ENCODE measurements around the gene CBY3. TPM values are rescaled to one million over a fixed set of nuclear protein-coding genes. Genes with fewer than 3 reads are reported as not detected.
"Not testable (repeated sequence)": the region's sequence is repeated elsewhere in the genome, so short reads cannot be mapped to it uniquely, and the experiment has no call there.

Gene CBY3
- 1 to 10 TPM in 2 of 4 donors, under 1 TPM in 1, not detected in 1; 0.81 to 2.1 (median 1.1) TPM for polyA plus RNA-seq (ENCODE audit: insufficient read length in 4 of 4)

DNA sequence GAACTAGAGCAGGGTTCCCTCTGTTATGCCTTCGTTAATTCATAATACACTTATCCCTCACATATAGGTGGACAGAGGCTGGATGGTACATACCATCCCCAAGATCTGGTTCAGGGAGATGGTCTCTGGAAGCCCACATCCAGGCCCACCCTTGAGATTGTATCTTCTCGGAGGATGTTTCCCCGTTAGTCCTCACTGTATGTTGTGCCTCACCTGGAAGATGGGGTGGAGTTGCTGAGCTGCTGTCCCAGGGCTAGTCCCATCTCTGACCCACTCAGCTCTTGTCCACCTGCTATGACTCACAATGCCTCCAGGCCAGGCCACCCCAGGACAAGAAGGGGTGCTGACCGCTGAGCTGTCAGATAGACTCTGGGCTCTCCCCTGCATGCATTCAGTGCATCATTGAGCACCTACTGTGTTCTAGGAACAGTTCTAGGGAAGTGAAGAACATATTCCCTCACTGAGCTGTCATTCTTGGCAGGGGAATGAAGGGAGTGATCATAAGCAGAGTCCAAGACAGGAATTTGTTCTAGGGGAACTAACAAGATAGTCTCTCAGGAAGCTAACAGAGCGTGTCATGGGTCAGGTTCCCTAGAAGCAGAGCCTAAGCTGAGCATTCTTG lies at the start of gene CBY3:
Gene CBY3 (minus strand): TSS at position 255 of the 622 bp plus-strand sequence. CDS start 116 bp downstream, at position 139.
- DNase-seq (ENCODE audit: low read depth in 4 of 4, low spot score in 2 of 4), result peak in 1 of 4 donors; percentile 21

DNA sequence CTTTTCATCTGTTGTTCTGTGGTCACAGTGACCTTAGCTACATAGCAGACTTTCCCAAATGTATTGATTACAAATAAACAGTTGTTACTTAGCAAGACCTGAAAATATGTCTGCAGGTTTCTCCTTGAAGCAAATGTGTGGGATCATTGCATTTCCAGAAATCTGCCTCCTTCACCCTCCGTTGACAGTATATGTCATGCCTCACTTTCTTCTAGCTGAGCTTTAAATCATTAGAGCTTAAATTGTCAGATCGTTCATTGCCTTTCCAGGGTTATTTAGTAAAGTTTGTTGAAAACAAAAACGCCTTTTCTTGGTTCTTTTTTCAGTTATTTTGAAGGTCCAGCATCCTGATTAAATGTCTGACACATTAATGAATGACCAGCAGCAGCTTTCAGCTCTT lies 49.5 kb upstream of the CBY3 start:
- no peak for DNase-seq (ENCODE audit: low read depth in 4 of 4, low spot score in 2 of 4)

DNA sequence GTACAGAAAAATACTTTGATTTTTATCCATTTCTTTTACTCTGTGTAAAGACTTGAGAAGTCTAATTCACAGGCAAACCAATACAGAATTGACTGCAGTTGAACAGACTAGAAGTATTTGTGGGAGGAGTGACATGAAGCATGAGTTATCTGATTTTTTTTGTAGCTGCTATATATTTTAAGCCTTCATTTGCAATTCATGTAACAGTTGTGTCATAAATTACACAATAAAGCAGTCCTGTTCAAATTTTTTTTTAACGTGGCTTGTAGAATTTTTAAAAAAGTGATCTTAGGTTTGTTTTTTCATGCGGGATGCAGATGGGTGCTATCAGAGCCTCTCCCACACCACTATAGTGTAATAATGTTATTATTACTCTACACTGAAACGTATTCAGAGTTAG lies 48.9 kb upstream of the CBY3 start:
- DNase-seq (ENCODE audit: low read depth in 4 of 4, low spot score in 2 of 4), result no peak

DNA sequence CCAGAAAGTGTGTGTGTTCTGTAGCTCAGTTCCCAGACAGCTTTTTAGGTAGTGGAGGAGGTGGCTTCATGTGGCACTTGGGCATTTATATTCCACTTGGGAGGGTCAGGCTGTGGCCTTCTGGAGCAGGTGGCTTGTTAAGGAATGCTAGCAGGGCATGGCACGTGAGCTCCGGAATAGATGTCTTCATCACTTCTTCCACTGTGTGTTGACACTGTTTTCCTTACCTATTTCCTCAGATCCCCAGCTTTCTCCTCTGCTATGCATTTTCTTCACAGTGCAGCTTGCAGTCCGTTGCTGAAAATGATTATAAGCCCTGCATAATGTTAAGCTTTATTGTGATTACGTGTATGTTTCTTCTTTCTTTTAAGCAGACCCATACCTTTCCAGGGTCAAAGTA lies 48.5 kb upstream of the CBY3 start:
- DNase-seq (ENCODE audit: low read depth in 4 of 4, low spot score in 2 of 4), result no peak

DNA sequence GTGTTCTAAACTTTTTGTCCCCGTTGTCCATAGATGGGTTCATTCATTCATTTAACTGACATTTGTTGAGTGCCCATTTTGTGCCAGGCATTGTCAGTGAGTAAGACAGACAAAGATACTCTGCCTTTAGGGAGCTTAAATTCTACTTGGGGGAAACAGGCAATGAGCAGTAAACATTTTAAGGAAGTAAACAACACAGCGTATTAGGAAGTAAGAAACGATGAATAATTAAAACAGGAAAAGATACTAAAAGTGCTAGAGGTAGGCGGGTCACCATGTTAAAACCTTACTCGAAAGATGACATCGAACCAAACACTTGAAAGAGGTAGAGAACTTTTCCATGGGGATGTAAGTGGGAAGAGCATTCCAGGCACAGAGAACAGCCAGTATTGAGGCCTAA lies 46.3 kb upstream of the CBY3 start:
- no peak for DNase-seq (ENCODE audit: low read depth in 4 of 4, low spot score in 2 of 4)

DNA sequence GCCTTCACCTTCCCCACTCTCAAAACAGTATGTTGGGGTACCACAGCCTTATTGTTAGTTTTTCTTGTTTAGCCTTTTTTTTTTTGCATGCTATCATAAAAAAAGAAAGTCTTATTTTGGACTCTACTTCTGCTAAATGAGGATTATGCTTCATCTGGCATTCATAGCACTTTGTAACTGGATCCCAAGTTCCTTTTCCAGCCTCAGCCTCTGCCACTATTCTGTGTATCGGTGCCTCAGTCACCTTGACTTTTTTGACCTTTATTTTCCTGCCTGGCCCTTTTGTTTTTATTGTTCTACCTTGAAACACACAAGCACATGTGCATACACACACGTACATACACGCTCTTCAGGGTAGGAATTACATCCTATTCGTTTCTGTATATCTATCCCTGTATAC lies 43.3 kb upstream of the CBY3 start:
- DNase-seq (ENCODE audit: low read depth in 4 of 4, low spot score in 2 of 4), result no peak

DNA sequence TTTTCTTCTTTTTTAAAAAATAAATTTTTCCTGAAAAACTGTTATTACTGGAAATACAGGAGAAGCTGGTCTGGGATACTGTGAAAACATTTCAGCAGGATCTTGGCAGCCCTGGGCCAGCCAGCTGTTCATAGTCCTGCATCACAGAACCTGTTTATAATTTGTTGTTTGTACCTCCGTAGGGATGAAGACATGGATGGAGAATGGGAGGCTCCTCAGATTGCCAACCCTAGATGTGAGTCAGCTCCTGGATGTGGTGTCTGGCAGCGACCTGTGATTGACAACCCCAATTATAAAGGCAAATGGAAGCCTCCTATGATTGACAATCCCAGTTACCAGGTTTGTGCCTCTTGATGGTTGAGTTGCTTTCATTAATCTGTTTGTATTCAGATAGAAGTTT lies 39.4 kb upstream of the CBY3 start:
- DNase-seq (ENCODE audit: low read depth in 4 of 4, low spot score in 2 of 4), result no peak

DNA sequence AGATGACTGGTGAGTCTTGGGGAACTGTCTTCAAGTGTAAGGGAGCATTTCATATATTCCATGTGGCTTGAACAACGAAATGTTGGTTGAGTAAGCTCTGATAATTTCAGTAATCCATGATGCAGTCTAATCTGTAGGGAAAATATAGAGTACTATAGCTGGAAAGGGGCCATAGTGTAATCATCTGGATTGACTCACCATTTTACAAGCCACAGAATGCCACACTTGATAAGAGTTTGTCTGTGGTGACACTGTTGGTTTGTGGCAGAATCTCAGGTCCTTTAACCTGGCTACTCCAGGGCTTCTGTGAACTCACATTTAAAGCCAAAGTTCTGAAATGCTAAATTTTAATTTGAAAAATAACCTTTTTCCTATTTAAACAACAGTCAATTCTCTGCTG lies 35.5 kb upstream of the CBY3 start:
- DNase-seq (ENCODE audit: low read depth in 4 of 4, low spot score in 2 of 4), result no peak

DNA sequence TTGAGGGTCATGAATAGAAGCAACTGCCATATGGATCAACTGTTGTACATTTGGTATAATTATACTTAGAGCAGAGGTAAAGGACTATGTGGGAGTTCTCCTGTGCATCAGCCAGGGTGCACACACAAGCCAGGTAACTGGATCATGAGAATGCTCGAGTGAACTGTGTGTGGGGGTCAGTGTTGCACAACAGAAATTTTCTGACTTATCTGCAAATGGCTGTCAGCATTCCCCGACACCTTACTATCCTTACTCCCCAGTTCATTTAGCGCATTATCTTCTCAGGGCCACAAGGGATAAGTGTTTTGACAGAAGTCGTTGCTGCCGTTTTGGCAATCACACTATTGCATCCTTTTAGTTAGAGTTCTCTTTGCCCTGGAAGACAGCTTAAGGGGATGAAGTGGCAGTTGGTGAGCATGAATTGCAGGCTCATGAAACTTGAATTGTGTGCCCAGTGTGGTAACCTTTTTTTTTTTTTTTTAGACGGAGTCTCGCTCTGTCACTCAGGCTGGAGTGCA lies 19.6 kb upstream of the CBY3 start:
- DNase-seq (ENCODE audit: low read depth in 4 of 4, low spot score in 2 of 4), result no peak

DNA sequence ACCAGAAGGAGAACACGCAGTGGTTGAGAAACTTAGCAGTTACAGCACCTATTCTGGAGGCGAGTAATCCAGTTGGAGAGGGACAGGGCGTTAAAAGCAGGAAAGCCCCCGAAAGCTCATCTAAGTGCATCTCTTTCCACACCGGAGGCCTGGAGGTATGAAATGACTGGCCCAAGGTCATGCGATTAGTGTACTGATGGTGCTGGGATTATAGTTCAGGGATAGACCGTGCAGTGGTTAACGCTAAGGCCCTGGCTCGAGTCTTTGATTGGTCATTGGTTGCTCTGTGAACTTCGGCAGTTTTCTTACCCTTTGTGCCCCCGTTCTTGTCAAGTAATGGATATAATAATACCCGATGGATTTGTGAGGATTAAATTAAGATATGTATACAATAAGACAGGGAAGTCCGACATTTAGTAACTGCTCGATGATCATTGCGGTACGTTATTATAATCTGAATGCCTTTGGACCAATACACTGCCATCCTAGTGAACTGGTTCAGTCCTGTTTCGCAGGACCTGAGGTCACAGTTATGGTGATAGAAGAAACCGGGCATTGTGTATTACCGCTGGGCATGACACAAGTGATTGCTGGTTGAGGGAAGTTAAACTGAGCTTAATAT lies 18.9 kb upstream of the CBY3 start:
- DNase-seq (ENCODE audit: low read depth in 4 of 4, low spot score in 2 of 4), result peak in 1 of 4 donors; percentile 15

DNA sequence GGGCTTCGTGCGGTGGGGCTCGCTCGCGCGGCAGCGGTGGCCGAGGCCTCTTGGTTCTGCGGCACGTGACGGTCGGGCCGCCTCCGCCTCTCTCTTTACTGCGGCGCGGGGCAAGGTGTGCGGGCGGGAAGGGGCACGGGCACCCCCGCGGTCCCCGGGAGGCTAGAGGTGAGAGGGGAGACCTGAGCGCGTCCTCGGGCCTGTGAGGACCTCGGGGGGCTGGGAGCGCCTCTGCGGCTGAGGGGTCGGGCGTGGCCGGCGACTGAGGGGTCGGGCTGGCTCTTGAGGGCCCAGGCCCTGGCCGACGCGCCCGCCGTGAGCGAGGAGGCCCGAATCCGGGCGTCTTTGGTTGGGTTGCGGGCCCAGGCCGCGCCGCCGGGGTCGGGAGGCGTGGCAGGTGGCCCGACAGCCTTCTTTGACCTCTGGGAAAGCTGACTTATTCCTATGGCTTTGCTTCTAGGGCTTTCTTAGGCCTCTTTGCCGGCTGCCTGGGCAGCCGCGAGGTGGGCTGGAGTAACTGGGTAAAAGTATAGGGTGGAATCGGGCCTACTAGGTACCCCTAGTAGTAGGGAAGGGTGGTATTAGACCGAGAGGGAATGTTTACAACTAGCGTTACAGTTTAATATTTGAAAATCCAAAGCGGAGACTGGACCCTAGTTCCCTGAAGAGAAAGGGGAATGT lies 18.2 kb upstream of the CBY3 start, which contains the start of gene CANX:
Gene CANX (plus strand): TSS at position 33 of the 681 bp plus-strand sequence. CDS start 6,715 bp downstream, outside the sequence.
- DNase-seq (ENCODE audit: low read depth in 4 of 4, low spot score in 2 of 4), result no peak

DNA sequence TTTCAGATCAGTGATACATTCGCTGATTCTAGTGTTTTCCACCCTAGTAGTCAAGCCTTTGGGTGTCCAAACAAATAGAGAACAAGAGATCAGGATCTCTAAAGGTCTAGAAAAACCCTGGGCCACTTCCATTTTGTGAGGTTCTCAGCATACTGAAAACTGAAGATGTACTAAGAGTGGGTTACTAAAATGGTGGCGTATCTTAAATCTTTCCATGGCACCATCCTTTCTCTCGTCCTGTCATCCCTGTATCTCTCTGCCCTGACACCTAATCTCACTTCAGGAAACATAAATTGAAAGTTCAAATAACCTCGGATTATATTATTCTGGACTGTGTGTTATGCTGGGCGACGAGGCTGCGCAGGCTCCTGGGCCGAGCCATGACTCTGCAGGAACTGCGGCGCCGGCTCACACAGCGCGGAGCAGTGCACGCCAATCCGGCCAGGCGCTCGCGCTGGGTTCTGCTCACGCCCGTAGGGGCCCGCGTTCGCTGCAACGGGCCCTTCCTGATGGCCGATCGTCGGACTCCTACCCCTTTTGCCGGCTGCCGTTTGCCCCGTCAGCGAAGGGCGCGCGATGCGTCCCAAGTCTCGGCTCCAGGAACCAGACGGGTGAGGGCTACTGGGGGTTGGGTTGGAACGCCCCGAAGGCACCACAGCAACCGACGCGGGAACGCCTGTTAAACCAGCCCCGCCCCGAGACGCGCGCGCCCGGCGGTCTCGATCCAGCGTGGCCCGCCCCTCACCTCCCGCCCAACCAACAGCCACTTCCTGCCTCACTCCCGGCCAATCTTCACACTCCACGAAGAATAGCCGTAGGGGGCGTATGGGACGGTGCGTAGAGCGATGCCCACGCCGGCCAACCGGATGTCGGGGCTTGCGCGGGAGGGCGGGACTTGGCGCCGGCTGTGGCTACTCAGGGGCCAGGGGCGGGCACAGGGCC lies 17.4 kb upstream of the CBY3 start:
- DNase-seq (ENCODE audit: low read depth in 4 of 4, low spot score in 2 of 4), result peak; percentile 93 to 98 (median 97)

DNA sequence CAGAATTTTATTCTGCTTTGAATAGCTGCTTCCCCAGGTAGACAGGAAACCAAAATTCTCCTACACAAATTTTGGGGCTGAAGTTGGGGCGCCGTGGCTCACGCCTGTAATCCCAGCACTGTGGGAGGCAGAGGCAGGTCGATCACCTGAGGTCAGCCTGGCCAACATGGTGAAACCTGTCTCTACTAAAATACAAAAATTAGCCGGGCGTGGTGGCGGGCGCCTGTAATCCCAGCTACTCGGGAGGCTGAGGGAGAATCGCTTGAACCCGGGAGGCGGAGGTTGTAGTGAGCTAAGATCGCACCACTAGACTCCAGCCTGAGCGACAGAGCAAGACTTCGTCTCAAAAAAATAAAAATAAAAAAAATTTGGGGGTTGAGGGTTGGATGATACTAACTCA lies 16.7 kb upstream of the CBY3 start:
- not testable (repeated sequence) for DNase-seq (ENCODE audit: low read depth in 4 of 4, low spot score in 2 of 4)

DNA sequence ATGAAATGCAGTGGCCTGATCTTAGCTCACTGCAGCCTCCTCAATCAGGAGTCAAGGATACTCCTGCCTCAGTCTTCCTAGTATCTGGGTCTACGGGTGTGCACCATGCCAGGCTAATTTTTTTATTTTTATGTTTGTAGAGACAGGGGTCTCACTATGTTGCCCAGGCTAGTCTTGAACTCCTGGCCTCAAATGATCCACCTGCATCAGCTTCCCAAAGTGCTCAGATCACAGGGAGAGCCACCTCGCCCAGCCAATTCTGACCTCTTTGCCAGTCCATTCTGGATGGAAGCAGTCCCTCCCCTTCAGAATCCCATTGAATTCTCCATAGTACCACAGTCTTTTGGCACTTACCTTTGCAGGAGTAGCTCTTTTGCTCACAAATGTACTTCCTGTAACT lies 16.3 kb upstream of the CBY3 start:
- DNase-seq (ENCODE audit: low read depth in 4 of 4, low spot score in 2 of 4), result no peak

DNA sequence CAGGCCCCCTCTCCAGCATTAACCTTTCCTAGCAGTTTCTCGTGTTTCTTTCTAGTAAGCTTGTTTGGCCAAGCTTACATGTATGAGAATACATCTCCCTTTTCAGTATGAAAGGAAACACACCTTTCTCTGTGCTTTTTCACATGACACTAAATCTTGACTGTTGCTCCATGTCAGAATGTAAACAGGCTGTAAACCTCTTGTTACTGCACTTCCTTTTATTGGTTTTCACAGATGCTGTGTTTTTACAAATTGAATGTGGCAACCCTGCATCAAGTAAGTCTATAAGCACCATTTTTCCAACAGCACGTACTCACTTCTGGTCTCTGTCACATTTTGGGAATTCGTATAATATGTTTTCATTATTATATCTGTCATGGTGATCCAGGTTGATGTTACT lies 15.8 kb upstream of the CBY3 start:
- no peak for DNase-seq (ENCODE audit: low read depth in 4 of 4, low spot score in 2 of 4)

DNA sequence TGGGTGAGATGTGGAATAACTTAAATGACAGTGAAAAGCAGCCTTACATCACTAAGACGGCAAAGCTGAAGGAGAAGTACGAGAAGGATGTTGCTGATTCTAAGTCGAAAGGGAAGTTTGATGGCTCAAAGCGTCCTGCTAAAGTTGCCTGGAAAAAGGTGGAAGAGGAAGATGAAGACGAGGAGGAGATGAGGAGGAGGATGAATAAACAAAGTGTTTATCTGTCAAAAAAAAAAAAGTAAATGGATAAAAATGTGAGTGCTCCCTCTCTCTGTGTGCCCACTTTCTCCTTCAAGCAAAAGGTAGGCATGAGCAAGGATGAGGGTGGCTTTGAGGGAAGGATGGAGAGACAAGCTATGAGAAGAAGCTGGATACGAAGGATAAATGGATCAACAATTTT lies 13.7 kb upstream of the CBY3 start:
- DNase-seq (ENCODE audit: low read depth in 4 of 4, low spot score in 2 of 4), result no peak

DNA sequence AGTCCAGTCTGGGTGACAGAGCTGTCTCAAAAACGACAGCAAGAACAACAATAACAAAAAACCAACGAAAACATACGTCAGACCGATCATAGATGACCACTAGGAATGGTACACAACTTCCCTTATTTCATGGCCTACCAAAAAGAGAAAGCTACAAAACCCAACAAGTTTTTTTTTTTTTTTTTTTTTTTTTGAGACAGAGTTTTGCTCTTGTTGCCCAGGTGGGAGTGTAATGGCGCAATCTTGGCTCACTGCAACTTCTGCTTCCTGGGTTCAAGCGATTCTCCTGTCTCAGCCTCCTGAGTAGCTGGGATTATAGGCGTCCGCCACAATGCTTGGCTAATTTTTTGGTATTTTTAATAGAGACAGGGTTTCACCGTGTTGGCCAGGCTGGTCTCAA lies 8.4 kb upstream of the CBY3 start:
- DNase-seq (ENCODE audit: low read depth in 4 of 4, low spot score in 2 of 4), result not testable (repeated sequence)

DNA sequence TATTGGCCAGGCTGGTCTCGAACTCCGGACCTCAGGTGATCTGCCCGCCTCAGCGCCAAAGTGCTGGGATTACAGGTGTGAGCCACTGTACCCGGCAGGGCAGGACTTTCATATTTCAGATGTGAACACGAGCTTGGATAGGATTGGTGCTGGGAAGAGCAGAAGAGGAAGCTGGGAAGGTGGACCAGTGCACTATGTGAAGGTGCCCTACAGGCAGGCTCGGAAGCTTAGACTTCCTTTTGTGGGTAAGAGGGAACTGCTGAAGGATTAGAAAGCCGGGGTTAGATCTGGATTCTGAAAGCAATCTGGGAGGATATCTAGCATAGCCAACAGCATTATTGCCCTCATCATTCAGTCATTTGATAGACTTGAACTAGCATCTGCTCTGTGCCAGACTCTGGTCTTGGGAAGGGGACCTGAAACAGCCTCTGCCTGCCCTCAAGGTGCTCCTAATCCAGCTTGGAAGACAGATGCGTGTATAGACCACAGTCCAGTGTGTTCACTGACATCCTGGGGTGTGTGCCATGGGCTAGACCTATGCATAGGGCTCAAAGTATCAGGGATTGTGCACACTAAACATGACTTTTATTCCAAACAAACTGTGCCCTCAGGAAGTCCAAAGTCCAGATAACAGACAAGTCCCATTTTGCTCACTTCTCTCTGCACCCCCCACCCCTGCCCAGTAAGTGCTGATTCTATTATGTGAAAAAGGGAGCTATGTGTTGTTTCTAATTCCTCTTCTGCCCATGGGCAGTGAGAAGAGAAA lies 637 bp downstream of the CBY3 start:
- no peak for DNase-seq (ENCODE audit: low read depth in 4 of 4, low spot score in 2 of 4)

DNA sequence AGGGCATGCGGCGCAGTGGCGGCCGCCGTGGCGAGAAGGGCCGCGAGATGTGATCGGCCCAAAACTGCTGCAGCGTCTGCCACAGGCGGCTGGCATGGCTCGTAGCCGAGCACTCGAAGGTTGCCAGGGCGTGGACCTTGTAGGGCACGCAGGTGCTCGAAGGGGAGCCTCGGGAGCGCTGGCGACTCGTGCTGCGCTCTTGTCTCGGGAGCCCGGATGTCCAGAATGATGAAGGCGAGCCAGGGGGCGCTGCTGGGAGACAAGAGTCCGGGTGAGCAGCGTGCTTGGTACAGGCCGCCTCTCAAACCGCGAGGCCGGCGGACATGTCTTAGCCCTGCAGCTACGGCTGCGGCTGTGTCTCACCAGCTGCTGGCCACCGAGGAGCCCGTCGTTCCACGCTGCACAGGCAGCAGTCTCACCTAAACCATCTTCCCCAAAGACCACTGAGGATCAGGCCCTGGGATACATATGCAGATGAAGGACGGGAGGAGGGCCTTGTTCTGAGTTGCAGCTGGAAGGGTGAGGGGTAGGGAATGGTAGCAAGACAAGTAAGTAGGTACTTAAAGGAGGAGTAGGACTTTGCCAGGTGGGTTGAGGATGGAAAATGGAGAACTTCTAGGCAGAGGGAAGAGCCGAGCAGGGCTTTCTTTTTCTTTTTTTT lies 1.7 kb downstream of the CBY3 start:
- DNase-seq (ENCODE audit: low read depth in 4 of 4, low spot score in 2 of 4), result peak in 2 of 4 donors; percentile 78 to 79
